Gastrocnemius medialis (tissue), 4 donors: ENCODE measurements around the gene TNS3.

ENCODE experiments used
- CTCF ChIP-seq, 5 experiments: fragments of 450-650 bp in 3 of 5; fragments of 200-600 bp in 2 of 5; sonication (generic) in 2 of 5; IDR thresholded peaks in 4 of 5; conservative IDR thresholded peaks in 1 of 5; 1 replicate in 4 of 5; 2 replicates in 1 of 5; pipeline ENCODE4 v1.5.1; 2016 to 2019; ENCODE audit warnings: antibody characterized with exemption in 5 of 5, mild to moderate bottlenecking in 3 of 5, moderate library complexity in 3 of 5
- POLR2A ChIP-seq, 2 donors: fragments of 450-650 bp; IDR thresholded peaks; one replicate each; pipeline ENCODE4 v1.6.1; 2017; ENCODE audit warnings: antibody characterized with exemption in 2 of 2, mild to moderate bottlenecking in 2 of 2, moderate library complexity in 2 of 2

- TF ChIP-seq CTCF (IDR thresholded peaks at IDR 0.05 in 4 of 5, conservative IDR thresholded peaks at IDR 0.05 in 1 of 5): no peak
- no peak for TF ChIP-seq POLR2A (IDR thresholded peaks at IDR 0.05)
Observed at GRCh38 chr7:47563521-47563920, 18.4 kb downstream of the TNS3 start.
